C4-2B (cell line): ENCODE measurements around the gene NCOA6.

Experiments
- CTCF ChIP-seq: fragments of 450-650 bp; conservative IDR thresholded peaks from 2 replicates; pipeline ENCODE4 v1.5.1; 2017; ENCODE audit warnings: mild to moderate bottlenecking
- ZFX ChIP-seq: fragments of 450-650 bp; IDR thresholded peaks from 2 replicates; pipeline ENCODE4 v1.6.1; 2017

GRCh38 chr20:34797012-34797995 lies 28.1 kb downstream of the NCOA6 start:
- no peak for TF ChIP-seq CTCF
- no peak for TF ChIP-seq ZFX
